GM23248 (cell line): ENCODE data around the gene RBM24.

Source experiments
- EZH2 ChIP-seq: fragments of 200-600 bp; sonication (generic); IDR thresholded peaks from 2 replicates; pipeline ENCODE4 v1.6.1; 2018; ENCODE audit warnings: antibody characterized with exemption, mild to moderate bottlenecking; ENCODE audit not compliant: insufficient read depth, poor library complexity, severe bottlenecking
- EZH2phosphoT487 ChIP-seq: fragments of 200-600 bp; sonication (generic); IDR thresholded peaks from 2 replicates; pipeline ENCODE4 v1.6.1; 2018; ENCODE audit warnings: antibody characterized with exemption, moderate library complexity, mild to moderate bottlenecking, low read depth; ENCODE audit not compliant: insufficient read depth

DNA sequence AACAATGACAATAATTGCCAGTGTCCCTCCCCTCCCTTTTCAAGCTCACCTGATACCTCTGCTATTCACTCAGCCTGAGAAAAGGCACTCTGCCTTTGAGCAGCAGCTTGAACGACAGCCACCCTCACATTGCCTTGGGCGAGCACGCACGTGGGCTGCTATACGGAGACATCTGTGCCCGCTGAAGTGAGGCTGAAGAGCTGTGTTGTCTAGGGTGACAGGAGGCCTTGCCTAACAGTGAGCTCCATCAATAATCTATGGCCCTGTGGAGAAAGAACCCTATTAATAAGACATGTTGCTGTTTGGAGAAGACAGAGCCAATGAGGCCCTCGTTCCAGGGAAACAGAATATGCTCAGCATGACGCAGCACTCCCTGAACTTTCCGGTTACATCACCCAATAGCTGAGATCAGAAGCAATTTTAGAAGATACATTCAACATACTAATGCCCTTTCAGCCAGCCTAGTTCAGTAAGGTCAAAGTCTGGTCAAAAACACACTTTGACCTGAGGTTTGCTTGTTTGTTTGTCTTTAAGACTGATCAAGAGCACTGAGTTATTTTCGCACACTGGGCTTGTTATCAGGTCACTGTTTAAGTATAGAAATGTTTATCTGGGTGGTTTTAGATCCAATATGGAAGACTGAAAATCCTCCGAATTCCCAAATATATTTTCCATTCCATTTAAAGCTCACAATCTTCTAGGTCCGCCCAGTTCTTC, 30.6 kb downstream of the RBM24 start:
- TF ChIP-seq EZH2phosphoT487 (no peak), EZH2 (no peak)
